Psoas muscle (tissue), 8 donors: ENCODE measurements around the gene ARHGEF26. TPM values are rescaled to one million over a fixed set of nuclear protein-coding genes. Genes with fewer than 3 reads are reported as not detected.
"Not testable (repeated sequence)": the region's sequence is repeated elsewhere in the genome, so short reads cannot be mapped to it uniquely, and the experiment has no call there.

Experiments used
- ATAC-seq, 4 donors: fragments of 200-7000 bp; cut with Tn5 transposase; one replicate each; pipeline ENCODE4 v1.9.1; 2020; ENCODE audit warnings: moderate library complexity in 3 of 4, mild to moderate bottlenecking in 2 of 4
- DNase-seq, 2 donors: peaks; one replicate each; pipeline ENCODE4 v3.0.0-alpha.2; 2020
- H3K27ac ChIP-seq: fragments of 200-600 bp; one replicate; pipeline ENCODE4 v1.8.0; 2022
- H3K27me3 ChIP-seq, 3 donors: fragments of 200-600 bp in 1 of 3; one replicate each; pipeline versions ENCODE4 v1.6.1 to v1.8.0; 2013 to 2022; ENCODE audit warnings: low read length in 2 of 3, mild to moderate bottlenecking in 2 of 3, moderate library complexity in 1 of 3; ENCODE audit not compliant: insufficient read depth in 3 of 3
- H3K36me3 ChIP-seq, 2 donors: fragments of 200-600 bp in 1 of 2; one replicate each; pipeline versions ENCODE4 v1.6.1 to v1.8.0; 2013 to 2022; ENCODE audit warnings: low read depth in 1 of 2, mild to moderate bottlenecking in 1 of 2, moderate library complexity in 1 of 2; ENCODE audit not compliant: insufficient read depth in 1 of 2
- H3K4me1 ChIP-seq: fragments of 200-600 bp; one replicate; pipeline ENCODE4 v1.8.0; 2022
- H3K4me3 ChIP-seq: fragments of 200-600 bp; one replicate; pipeline ENCODE4 v1.8.0; 2022; ENCODE audit warnings: mild to moderate bottlenecking
- H3K9me3 ChIP-seq: fragments of 200-600 bp; one replicate; pipeline ENCODE4 v1.8.0; 2022
- WGBS, 3 donors: extraction: QIAGEN DNeasy Blood & Tissue Kit; methylation state at CpG; one replicate each; pipeline versions ENCODE4 v1.1.6 to v1.1.7; 2013; 5-methylcytosine and 5-hydroxymethylcytosine counted together
- intact Hi-C, 2 donors: fragments of 100-400 bp; cut with DNase I; formaldehyde crosslinking; loops; one replicate each; pipeline versions ENCODE4 v1.11.0 to v1.14.2; 2022
- polyA plus RNA-seq, 3 donors: library from polyadenylated mRNA; stranded (reverse); fragments of 200-250 nt; gene quantifications; one replicate each; pipeline ENCODE4 v1.2.3, GENCODE V29; 2013
- total RNA-seq, 4 donors: library from RNA; stranded (reverse); fragmentation: NEBNext Ultra II Directional in 2 of 4; extraction: Animal tissue kit (Norgen Biotek cat#: 25700) in 2 of 4; gene quantifications; one replicate each; pipeline versions ENCODE4 v1.2.1 to v1.2.4, GENCODE V29; 2021 to 2023
- TF ChIP-seq, protein P1 (sequence below): fragments of 200-600 bp; IDR thresholded peaks from one replicate; pipeline ENCODE4 v1.8.0; 2022; ENCODE audit warnings: antibody characterized with exemption
- donor health status: healthy with polysubstance abuse.
- donor health status: DM: no; HTN: no; CAD: no; lungs with moderate emphysema.
- donor health status: Bipolar disorder and iron deficiency.
- donor health status: healthy.
- donor health status: DM: yes; HTN: yes; CAD: no.
- donor health status: DM: no; HTN: no; CAD: no.
- donor health status: DM: no; HTN: no; CAD: no.
- donor health status: DM: yes; HTN: yes; CAD: no.

ARHGEF26 gene
- total and polyA plus RNA-seq, 7 donors = 0.35 to 1.8 (median 0.42) TPM

DNA sequence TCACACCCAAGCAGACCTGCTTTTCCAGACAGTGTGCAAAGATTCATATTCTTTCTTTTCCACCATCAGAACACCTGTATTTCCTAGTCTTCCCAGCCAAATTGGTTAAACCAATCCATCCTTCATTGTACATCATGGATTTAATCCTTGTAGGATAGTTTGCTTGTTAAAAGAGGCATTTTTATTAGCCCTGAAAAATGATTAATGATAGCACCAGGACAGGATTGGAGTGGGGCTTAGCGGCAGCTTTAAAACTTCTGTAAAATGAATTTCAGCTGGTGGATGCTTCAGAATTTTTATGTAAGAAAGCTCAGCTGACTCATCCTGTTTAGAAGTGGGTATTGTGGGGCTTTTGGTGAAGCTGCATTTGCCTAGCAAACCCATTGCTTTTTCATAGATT lies 36.1 kb upstream of the ARHGEF26 start:
- H3K27ac ChIP-seq = no peak overlapping the region
- DNase-seq = no peak
- TF ChIP-seq, protein P1, sequence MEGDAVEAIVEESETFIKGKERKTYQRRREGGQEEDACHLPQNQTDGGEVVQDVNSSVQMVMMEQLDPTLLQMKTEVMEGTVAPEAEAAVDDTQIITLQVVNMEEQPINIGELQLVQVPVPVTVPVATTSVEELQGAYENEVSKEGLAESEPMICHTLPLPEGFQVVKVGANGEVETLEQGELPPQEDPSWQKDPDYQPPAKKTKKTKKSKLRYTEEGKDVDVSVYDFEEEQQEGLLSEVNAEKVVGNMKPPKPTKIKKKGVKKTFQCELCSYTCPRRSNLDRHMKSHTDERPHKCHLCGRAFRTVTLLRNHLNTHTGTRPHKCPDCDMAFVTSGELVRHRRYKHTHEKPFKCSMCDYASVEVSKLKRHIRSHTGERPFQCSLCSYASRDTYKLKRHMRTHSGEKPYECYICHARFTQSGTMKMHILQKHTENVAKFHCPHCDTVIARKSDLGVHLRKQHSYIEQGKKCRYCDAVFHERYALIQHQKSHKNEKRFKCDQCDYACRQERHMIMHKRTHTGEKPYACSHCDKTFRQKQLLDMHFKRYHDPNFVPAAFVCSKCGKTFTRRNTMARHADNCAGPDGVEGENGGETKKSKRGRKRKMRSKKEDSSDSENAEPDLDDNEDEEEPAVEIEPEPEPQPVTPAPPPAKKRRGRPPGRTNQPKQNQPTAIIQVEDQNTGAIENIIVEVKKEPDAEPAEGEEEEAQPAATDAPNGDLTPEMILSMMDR = no peak
- no peaks in the 10 kb centered on the region for H3K4me1 ChIP-seq
- WGBS, 3 donors = 43 to 47% (median 44%) methylated on average over 1 of the region's 1 CpG
- H3K4me3 ChIP-seq = no peak overlapping the region
- intact Hi-C loops = no loop called here
- H3K36me3 ChIP-seq = no peaks in the 10 kb centered on the region
- no peaks in the 10 kb centered on the region for H3K27me3 ChIP-seq
- no peak for ATAC-seq
- no peaks in the 10 kb centered on the region for H3K9me3 ChIP-seq

DNA sequence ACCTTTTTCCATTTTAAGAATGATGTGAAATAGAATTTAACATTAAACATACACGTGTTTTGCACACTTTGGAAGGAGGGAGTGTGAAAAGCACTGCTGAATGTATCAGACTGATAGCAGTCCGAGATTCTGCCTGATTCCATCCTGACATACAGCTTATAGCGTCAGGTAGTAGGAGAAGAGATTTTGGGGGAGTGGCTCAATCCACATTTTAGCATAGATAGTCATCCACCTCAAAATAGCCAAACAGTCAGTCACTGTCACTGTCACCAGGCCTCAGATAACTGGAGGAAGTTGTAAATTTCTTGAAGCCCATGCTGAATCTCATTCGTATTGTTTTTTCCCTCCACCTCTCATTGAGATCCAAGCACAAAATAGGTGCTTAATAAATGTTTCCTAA lies 35.4 kb upstream of the ARHGEF26 start:
- 87 to 88% (median 88%) methylated on average over 4 of the region's 4 CpGs for WGBS, 3 donors
- no peak overlapping the region for H3K27ac ChIP-seq
- no peak overlapping the region for H3K4me3 ChIP-seq
- H3K9me3 ChIP-seq = no peaks in the 10 kb centered on the region
- ATAC-seq (no peak), DNase-seq (no peak)
- no peaks in the 10 kb centered on the region for H3K36me3 ChIP-seq
- H3K4me1 ChIP-seq = no peaks in the 10 kb centered on the region
- intact Hi-C loops = no loop called here
- no peaks in the 10 kb centered on the region for H3K27me3 ChIP-seq
- TF ChIP-seq, protein P1 = no peak

DNA sequence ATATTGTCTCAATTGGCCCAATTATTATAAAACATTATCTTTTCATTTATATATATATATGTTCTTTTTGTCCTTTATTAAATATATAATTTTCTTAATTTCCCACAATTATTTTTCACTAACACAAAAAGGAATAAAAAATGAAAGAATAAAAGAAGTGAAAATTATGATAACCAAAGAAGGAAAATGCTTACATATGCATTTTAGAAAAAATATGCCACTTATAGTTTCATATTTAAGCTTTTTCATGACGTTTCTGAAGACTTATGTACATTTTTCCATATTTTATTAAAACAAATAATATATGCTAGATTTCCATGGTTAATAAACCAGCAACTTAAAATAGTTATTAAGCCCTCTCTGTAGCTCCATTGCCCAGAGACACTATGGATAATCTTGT lies 34.9 kb upstream of the ARHGEF26 start:
- 74 to 78% (median 77%) methylated on average over 1 of the region's 1 CpG for WGBS, 3 donors
- H3K4me1 ChIP-seq = no peaks in the 10 kb centered on the region
- DNase-seq (no peak), ATAC-seq (no peak)
- no peaks in the 10 kb centered on the region for H3K9me3 ChIP-seq
- TF ChIP-seq, protein P1 = no peak
- intact Hi-C loops = no loop called here
- H3K27ac ChIP-seq = no peak overlapping the region
- H3K27me3 ChIP-seq = no peaks in the 10 kb centered on the region
- no peak overlapping the region for H3K4me3 ChIP-seq
- H3K36me3 ChIP-seq = no peaks in the 10 kb centered on the region

DNA sequence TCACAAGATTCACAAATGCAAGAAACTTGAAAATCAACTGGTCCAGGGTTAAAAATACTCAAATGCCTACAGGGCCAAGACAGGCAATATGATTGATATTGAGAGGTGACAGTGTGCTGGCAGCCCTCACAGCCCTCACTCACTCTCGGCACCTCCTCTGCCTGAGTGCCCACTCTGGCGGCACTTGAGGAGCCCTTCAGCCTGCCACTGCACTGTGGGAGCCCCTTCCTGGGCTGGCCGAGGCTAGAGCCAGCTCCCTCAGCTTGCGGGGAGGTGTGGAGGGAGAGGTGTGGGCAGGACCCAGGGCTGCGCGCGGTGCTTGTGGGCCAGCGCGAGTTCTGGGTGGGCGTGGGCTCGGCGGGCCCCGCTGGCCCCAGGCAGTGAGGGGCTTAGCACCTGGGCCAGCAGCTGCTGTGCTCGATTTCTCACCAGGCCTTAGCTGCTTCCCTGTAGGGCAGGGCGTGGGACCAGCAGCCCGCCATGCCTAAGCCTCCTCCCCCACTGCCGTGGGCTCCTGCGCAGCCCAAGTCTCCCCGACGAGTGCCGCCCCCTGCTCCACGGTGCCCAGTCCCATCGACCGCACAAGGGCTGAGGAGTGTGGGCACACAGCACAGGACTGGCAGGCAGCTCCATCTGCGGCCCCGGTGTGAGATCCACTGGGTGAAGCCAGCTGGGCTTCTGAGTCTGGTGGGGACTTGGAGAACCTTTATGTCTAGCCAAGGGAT lies 33.3 kb upstream of the ARHGEF26 start:
- intact Hi-C loops, H3K36me3 ChIP-seq, H3K9me3 ChIP-seq, H3K4me3 ChIP-seq, H3K27me3 ChIP-seq, H3K4me1 ChIP-seq, H3K27ac ChIP-seq, ATAC-seq, DNase-seq: not testable (repeated sequence)
- WGBS, 3 donors = 95 to 96% (median 96%) methylated on average over 16 to 26 of the region's 26 CpGs

DNA sequence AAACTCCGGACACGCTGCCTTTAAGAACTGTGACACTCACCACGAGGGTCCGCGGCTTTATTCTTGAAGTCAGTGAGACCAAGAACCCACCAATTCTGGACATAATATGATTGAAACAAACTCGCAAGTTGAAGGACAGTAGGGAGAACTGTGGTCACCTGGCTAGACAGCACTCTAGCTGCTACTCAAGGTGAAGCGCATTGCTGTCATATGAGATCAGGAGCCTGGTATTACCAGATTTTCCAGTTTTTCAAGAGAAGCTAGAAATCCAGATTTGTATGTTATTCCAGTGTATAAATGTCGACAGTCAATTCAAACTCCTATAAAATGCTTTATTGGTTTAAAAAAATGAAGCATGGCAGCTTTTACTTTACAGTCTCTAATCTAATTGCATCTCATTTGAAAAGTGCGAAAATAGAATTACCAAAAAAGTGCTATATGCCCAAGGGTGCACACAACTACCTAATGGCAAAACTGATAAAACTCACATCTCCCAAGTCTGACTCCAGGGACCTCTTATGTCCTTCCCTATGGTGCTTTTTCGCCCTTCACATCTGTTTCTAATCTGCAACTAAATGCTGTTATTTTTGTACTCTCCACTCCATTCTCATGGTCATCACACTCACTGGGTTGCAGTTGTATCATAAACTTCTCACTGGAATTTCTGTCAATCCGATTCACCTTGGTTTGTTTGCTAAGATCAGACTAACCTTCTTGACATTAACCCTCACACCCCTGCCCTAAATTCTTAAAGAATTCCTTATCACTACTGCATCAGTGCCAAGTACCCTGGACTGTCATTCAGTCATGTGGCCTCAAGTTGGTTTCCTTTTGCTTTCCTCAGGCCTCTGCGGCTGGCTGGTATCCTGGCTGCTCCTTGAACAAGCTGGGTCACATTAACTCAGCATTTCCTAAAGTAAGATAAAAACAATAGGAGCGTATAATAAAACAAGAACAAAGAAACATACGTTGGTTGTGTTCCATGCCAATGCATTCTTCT lies 31.5 kb upstream of the ARHGEF26 start:
- Histone ChIP-seq H3K27me3 (no peaks in the 10 kb centered on the region), H3K36me3 (no peaks in the 10 kb centered on the region), H3K9me3 (no peaks in the 10 kb centered on the region), H3K27ac (no peak overlapping the region), H3K4me3 (no peak overlapping the region), H3K4me1 (no peaks in the 10 kb centered on the region)
- intact Hi-C loops = no loop called here
- 76 to 81% (median 78%) methylated on average over 14 of the region's 14 CpGs for WGBS, 3 donors
- DNase-seq (no peak), ATAC-seq (no peak)
- TF ChIP-seq, protein P1 = no peak
